Measurements from ENCODE around the gene ZNHIT3.

- TF ChIP-seq CTCF (IDR thresholded peaks at IDR 0.05) (no peak), POLR2A (IDR thresholded peaks at IDR 0.05) (no peak)
These were observed 677 bp upstream of the ZNHIT3 start for GRCh38 chr17:36485805-36486203.

Measured in tibial nerve (tissue), 3 donors.